HCT116 (cell line): Measurements from ENCODE around the gene CC2D2B. TPM values are rescaled to one million over a fixed set of nuclear protein-coding genes. Genes with fewer than 3 reads are reported as not detected.
A peak's percentile ranks its signal among the peaks of the same experiment; 100 is the strongest.

Source experiments
- ATAC-seq: fragments of 200-7000 bp; cut with Tn5 transposase; 2 replicates; pipeline ENCODE4 v1.9.1; 2020; ENCODE audit warnings: mild to moderate bottlenecking, moderate library complexity
- Bru-seq: library from RNA; stranded (reverse); fragments of 400-500 nt; gene quantifications from one replicate; lab custom pipeline; 2021; lab: Mats Ljungman, UMichigan
- BruChase-seq, 2 experiments: library from RNA; stranded (reverse); fragments of 400-500 nt; gene quantifications; one replicate each; lab custom pipeline; 2021; lab: Mats Ljungman, UMichigan
- BruUV-seq: library from RNA; stranded (reverse); fragments of 400-500 nt; replicated peaks from 2 replicates; lab custom pipeline; 2021; lab: Mats Ljungman, UMichigan
- CTCF ChIA-PET: fragments of 300-600 bp; sonication (Branson Sonifier 250); formaldehyde crosslinking; loops from one replicate; lab custom pipeline; 2021; ENCODE audit warnings: antibody characterized with exemption; lab: Charles Lee
- POLR2A ChIA-PET: fragments of 300-600, 350-600 bp; sonication (Branson Sonifier 250); formaldehyde crosslinking; loops from one replicate; lab custom pipeline; 2021; ENCODE audit warnings: antibody characterized with exemption; lab: Charles Lee
- RAD21 ChIA-PET, 2 experiments: fragments of 300-600 bp; sonication (Branson Sonifier 250); formaldehyde crosslinking; loops; one replicate each; lab custom pipeline; 2023; ENCODE audit warnings: low total read pairs in 2 of 2; ENCODE audit not compliant: uncharacterized antibody in 2 of 2, unreplicated experiment in 2 of 2, low non-redundant PET in 1 of 2; lab: Charles Lee
- DNase-seq: peaks from one replicate; pipeline ENCODE4 v3.0.0-alpha.2; 2010; ENCODE audit warnings: low read depth, low spot score
- H2AFZ ChIP-seq: fragments of 200-600 bp; shearing (Covaris generic), sonication (generic); 2 replicates; pipeline ENCODE4 v1.6.1; 2017; ENCODE audit warnings: low read depth, mixed run types, mixed read lengths, antibody characterized with exemption, low read length; ENCODE audit not compliant: poor library complexity, severe bottlenecking
- H3K27ac ChIP-seq: 2 replicates; pipeline ENCODE4 v1.5.1; 2012; ENCODE audit warnings: low read depth, low read length
- H3K27me3 ChIP-seq: fragments of 200-600 bp; sonication (generic); 2 replicates; pipeline ENCODE4 v1.6.1; 2016; ENCODE audit warnings: mixed run types, low read length, mixed read lengths; ENCODE audit not compliant: insufficient read depth
- H3K36me3 ChIP-seq, 2 experiments: fragments of 200-500 bp in 1 of 2; fragments of 200-600 bp in 1 of 2; sonication (Bioruptor generic) in 1 of 2; sonication (generic) in 1 of 2; 2 replicates each; pipeline versions ENCODE4 v1.5.1 to v1.6.1; 2014 to 2016; ENCODE audit warnings: low read length in 2 of 2, inconsistent platforms in 1 of 2, mixed read lengths in 1 of 2, mixed run types in 1 of 2; ENCODE audit not compliant: insufficient read depth in 2 of 2, control insufficient read depth in 1 of 2
- H3K4me1 ChIP-seq, 2 experiments: fragments of 200-600 bp in 1 of 2; sonication (generic) in 1 of 2; 2 replicates each; pipeline versions ENCODE4 v1.5.1 to v1.6.1; 2012 to 2017; ENCODE audit warnings: low read length in 2 of 2, inconsistent platforms in 1 of 2, mild to moderate bottlenecking in 1 of 2, mixed read lengths in 1 of 2, mixed run types in 1 of 2, moderate library complexity in 1 of 2; ENCODE audit not compliant: insufficient read depth in 2 of 2, control insufficient read depth in 1 of 2
- H3K4me2 ChIP-seq: fragments of 200-600 bp; sonication (generic); 2 replicates; pipeline ENCODE4 v1.6.1; 2017; ENCODE audit warnings: mixed run types, low read length, mixed read lengths
- H3K4me3 ChIP-seq, 2 experiments: fragments of 200-600 bp in 1 of 2; sonication (generic) in 1 of 2; replicated peaks in 1 of 2; 2 replicates each; pipeline ENCODE4 v1.5.1; 2011 to 2016; ENCODE audit warnings: low read length in 2 of 2, control low read depth in 1 of 2, low read depth in 1 of 2, mild to moderate bottlenecking in 1 of 2, mixed read lengths in 1 of 2, mixed run types in 1 of 2
- H3K79me2 ChIP-seq: fragments of 200-600 bp; sonication (generic); 2 replicates; pipeline ENCODE4 v1.6.1; 2017; ENCODE audit warnings: mild to moderate bottlenecking, mixed run types, low read length, moderate library complexity, mixed read lengths; ENCODE audit not compliant: insufficient read depth
- H3K9ac ChIP-seq: fragments of 200-600 bp; sonication (generic); 2 replicates; pipeline ENCODE4 v1.6.1; 2016; ENCODE audit warnings: low read length, mixed read lengths
- H3K9me2 ChIP-seq: fragments of 200-600 bp; sonication (generic), shearing (Covaris generic); 2 replicates; pipeline ENCODE4 v1.6.1; 2017; ENCODE audit warnings: mixed run types, mild to moderate bottlenecking, moderate library complexity; ENCODE audit not compliant: insufficient read depth
- H3K9me3 ChIP-seq, 2 experiments: fragments of 200-500 bp in 1 of 2; fragments of 200-600 bp in 1 of 2; sonication (Bioruptor generic) in 1 of 2; sonication (generic) in 1 of 2; 2 replicates each; pipeline ENCODE4 v1.6.1; 2014 to 2017; ENCODE audit warnings: low read length in 2 of 2, mixed read lengths in 2 of 2, inconsistent platforms in 1 of 2, low read depth in 1 of 2, mild to moderate bottlenecking in 1 of 2, mixed run types in 1 of 2, moderate library complexity in 1 of 2; ENCODE audit not compliant: control insufficient read depth in 1 of 2, insufficient read depth in 1 of 2
- H4K20me1 ChIP-seq: fragments of 200-600 bp; sonication (generic), shearing (Covaris generic); 2 replicates; pipeline ENCODE4 v1.6.1; 2017; ENCODE audit warnings: mixed run types, mild to moderate bottlenecking, moderate library complexity; ENCODE audit not compliant: insufficient read depth
- CBX3 ChIP-seq: IDR thresholded peaks from 2 replicates; pipeline ENCODE4 v1.6.1; 2012; ENCODE audit warnings: low read depth
- CTCF ChIP-seq, 3 experiments: fragments of 200-600 bp in 1 of 3; sonication (generic) in 1 of 3; IDR thresholded peaks in 2 of 3; conservative IDR thresholded peaks in 1 of 3; 2 replicates each; pipeline ENCODE4 v1.5.1; 2012 to 2017; ENCODE audit warnings: low read depth in 2 of 3, low read length in 2 of 3, antibody characterized with exemption in 1 of 3, borderline replicate concordance in 1 of 3, control low read depth in 1 of 3, mild to moderate bottlenecking in 1 of 3, mixed read lengths in 1 of 3, mixed run types in 1 of 3, moderate library complexity in 1 of 3; ENCODE audit not compliant: insufficient read depth in 1 of 3
- EZH2 ChIP-seq: fragments of 200-600 bp; sonication (generic); IDR thresholded peaks from 2 replicates; pipeline ENCODE4 v1.6.1; 2017; ENCODE audit warnings: antibody characterized with exemption, mixed run types
- MAX ChIP-seq: IDR thresholded peaks from 2 replicates; pipeline ENCODE4 v1.6.1; 2012
- POLR2A ChIP-seq: IDR thresholded peaks from 2 replicates; pipeline ENCODE4 v1.7.0; 2011; ENCODE audit warnings: borderline replicate concordance; ENCODE audit not compliant: insufficient read depth, insufficient read length; ENCODE audit errors: extremely low read depth
- POLR2AphosphoS5 ChIP-seq: IDR thresholded peaks from 2 replicates; pipeline ENCODE4 v1.6.1; 2011; ENCODE audit warnings: mild to moderate bottlenecking, low read depth, low read length, moderate library complexity
- SP1 ChIP-seq: IDR thresholded peaks from 2 replicates; pipeline ENCODE4 v1.6.1; 2012; ENCODE audit warnings: low read depth
- TCF7L2 ChIP-seq: IDR thresholded peaks from 2 replicates; pipeline ENCODE4 v1.7.0; 2011; ENCODE audit warnings: borderline replicate concordance, inconsistent platforms; ENCODE audit not compliant: insufficient read depth, insufficient read length; ENCODE audit errors: extremely low read depth
- YY1 ChIP-seq: IDR thresholded peaks from 2 replicates; pipeline ENCODE4 v1.6.1; 2011; ENCODE audit warnings: low read length, low read depth, moderate library complexity, mild to moderate bottlenecking; ENCODE audit not compliant: insufficient replicate concordance; ENCODE audit errors: extremely low read depth
- ZFX ChIP-seq: fragments of 450-650 bp; IDR thresholded peaks from 2 replicates; pipeline ENCODE4 v1.6.1; 2017
- ZNF274 ChIP-seq: fragments of 200-500 bp; sonication (Bioruptor generic); IDR thresholded peaks from 2 replicates; pipeline ENCODE4 v1.6.1; 2014; ENCODE audit warnings: mild to moderate bottlenecking, low read depth, low read length, inconsistent platforms
- intact Hi-C: fragments of 100-400 bp; cut with micrococcal nuclease; formaldehyde crosslinking; loops from 2 replicates; pipeline ENCODE4 v1.10.0; 2022
- long read RNA-seq: library from polyadenylated mRNA; unstranded; transcript quantifications from one replicate; pipeline ENCODE4 v2.0.0, GENCODE V29; 2021; ENCODE audit not compliant: unreplicated experiment
- polyA plus RNA-seq: library from polyadenylated mRNA; unstranded; fragments of >200 nt; gene quantifications from 2 replicates; pipeline ENCODE4 v1.2.1, GENCODE V29; 2012; ENCODE audit warnings: missing spikeins
- total RNA-seq: library from RNA; stranded (reverse); gene quantifications from one replicate; pipeline ENCODE4 v1.2.1, GENCODE V29; 2021; ENCODE audit not compliant: unreplicated experiment

CC2D2B gene
- 0.20 TPM for total RNA-seq
- not detected in 2 replicates for polyA plus RNA-seq
- percentile 15 among the genes with signal in this experiment for Bru-seq, nascent RNA
- BruChase-seq, experiment 1, labeled RNA remaining after a 6-hour chase: percentile 10 among the genes with signal in this experiment
- BruChase-seq, experiment 2, labeled RNA remaining after a 2-hour chase: percentile 19 among the genes with signal in this experiment
- long read RNA-seq: 0 reads

GRCh38 chr10:95907456-95908253, at the start of gene CC2D2B:
TSS of gene CC2D2B (plus strand) at chr10:95907975. CDS start at chr10:95911324, 3,349 bp downstream.
- no peaks in the 10 kb centered on the region for H4K20me1 ChIP-seq
- no peaks in the 10 kb centered on the region for H3K9me2 ChIP-seq
- peak within 1 kb of the TSS; percentile 73 for H3K9ac ChIP-seq
- intact Hi-C loops: loop anchor here (1.0 to 10.0 kb wide), 2 partner anchors 213 to 217 kb away; no protein-coding TSS in a partner anchor
- RAD21 ChIA-PET: interaction anchor here in 1 of 2 experiments (1.7 kb wide), 1 partner anchor 214 kb away, joined by 4 read pairs; the partner anchor contains the start of gene TCTN3
- H3K4me3 ChIP-seq: peak within 1 kb of the TSS; percentile 63 to 66
- POLR2A ChIA-PET: interaction anchor here (1.3 kb wide), 1 partner anchor 214 kb away, joined by 3 read pairs; the partner anchor contains the start of gene TCTN3
- H2AFZ ChIP-seq: peak within 1 kb of the TSS; percentile 82
- peaks cover 0 to 19% of the 10 kb centered on the region in 2 experiments; a peak in 1 of 4 replicates for H3K4me1 ChIP-seq
- CTCF ChIA-PET: interaction anchor here (2.1 kb wide), 1 partner anchor 214 kb away, joined by 6 read pairs; the partner anchor contains the start of gene TCTN3
- peak within 1 kb of the TSS; percentile 68 for H3K27ac ChIP-seq
- peaks cover 2% of the 10 kb centered on the region; the same call in 1 of the 2 replicates for H3K79me2 ChIP-seq
- DNase-seq (peak; percentile 61), ATAC-seq (peak; percentile 95)
- no peaks in the 10 kb centered on the region for H3K27me3 ChIP-seq
- no peak for TF ChIP-seq ZNF274
- no peak for TF ChIP-seq TCF7L2
- peak; percentile 64 for TF ChIP-seq CBX3
- peak; percentile 89 for TF ChIP-seq POLR2AphosphoS5
- TF ChIP-seq EZH2: no peak
- TF ChIP-seq CTCF (IDR thresholded peaks at IDR 0.05 in 2 of 3, conservative IDR thresholded peaks at IDR 0.05 in 1 of 3; ENCODE audit: borderline replicate concordance in 1 of 3, insufficient read depth in 1 of 3, low read depth in 2 of 3, low read length in 2 of 3): no peak
- TF ChIP-seq POLR2A: peak; percentile 80
- TF ChIP-seq YY1: peak; percentile 53
- TF ChIP-seq ZFX: peak; percentile 69; the same call in 1 of the 2 replicates
- no peak for TF ChIP-seq SP1
- TF ChIP-seq MAX: peak; percentile 91
- peaks cover 2 to 7% of the 10 kb centered on the region in 2 experiments; a peak in 3 of 4 replicates for H3K36me3 ChIP-seq
- H3K9me3 ChIP-seq: no peaks in the 10 kb centered on the region
- BruUV-seq: no TSS peak
- peak within 1 kb of the TSS; percentile 91 for H3K4me2 ChIP-seq
